NCI-H2107 (cell line): ENCODE results near the gene REELD1.

Source experiments
- DNase-seq: peaks from one replicate; lab custom pipeline; 2025; lab: John Stamatoyannopoulos, UW

The REELD1 gene

DNA sequence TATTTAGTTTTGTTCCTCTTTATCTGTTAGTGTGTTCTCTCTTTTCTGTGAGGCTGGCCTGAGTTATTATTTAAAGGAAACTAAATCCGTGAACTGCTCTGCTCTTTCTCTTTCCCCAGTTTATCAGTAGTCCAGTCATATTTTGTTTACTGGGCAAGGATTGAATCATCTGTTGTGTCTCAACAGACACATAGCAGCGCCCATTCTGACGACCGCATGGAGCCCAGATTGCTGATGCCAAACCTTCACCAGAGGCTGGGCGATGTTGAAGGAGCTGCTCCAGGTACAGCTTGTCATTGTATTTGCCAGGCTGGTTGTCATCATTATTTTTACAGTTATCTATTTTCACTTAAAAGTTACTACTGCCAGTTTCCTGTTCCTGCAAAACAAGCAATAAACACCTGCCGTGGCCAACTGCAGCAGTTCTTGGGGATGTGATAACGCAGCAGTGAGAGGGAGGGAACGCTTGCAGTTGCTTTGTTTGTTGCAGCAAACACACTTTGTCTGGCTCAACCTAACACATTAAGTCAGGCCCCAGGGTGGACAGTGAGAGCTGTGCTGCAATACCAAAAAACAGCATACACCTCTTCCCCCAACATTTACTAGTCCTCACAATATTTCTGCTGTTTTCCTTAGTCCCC is 10.1 kb downstream of the REELD1 start:
- no peak for DNase-seq

DNA sequence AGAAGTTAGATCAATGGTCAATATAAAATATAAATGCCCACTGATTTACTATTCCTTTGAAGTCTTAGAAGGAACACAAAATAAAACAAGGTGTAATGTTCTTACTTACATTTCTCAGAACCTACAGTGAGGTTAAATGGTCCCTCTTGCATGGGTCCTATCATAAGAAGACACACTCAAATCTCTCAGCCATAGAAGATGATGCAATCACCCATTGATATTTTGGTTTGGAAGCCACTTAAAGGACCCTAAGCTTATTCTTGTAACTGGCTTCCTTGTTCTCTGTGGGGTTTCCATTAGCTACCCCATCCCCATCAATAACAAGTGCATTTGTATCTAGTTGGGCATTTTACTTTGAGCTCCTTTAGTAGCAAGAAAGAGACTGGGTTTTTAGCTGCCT is 15.1 kb downstream of the REELD1 start:
- DNase-seq: no peak

DNA sequence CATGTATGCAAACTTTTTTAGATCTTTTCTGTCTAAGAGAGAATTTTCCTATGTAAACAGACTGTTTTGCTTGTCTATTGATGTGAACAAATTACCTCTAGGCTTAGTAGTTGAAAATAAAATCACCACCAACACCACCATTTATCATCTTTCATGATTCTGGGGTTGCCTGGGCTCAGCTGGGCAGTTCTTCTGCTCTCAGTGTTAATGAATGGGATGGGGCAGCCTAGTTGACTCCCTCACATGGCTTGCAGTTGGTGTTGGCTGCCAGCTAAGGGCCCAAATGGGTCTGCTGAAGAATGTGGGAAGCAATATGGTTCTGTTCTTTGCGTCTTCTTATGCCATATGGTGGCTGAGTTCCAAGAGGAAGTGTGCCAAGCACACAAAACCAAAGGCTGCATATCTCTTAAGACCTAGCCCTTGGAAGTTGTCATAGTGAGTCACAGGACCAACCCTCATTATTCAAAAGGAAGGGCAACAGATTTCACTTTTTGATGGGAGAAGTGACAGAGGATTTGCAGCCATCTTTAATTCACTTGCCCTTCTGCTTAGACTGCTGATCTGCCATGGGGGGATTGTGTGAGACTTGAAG is 17.9 kb downstream of the REELD1 start:
- DNase-seq: no peak

DNA sequence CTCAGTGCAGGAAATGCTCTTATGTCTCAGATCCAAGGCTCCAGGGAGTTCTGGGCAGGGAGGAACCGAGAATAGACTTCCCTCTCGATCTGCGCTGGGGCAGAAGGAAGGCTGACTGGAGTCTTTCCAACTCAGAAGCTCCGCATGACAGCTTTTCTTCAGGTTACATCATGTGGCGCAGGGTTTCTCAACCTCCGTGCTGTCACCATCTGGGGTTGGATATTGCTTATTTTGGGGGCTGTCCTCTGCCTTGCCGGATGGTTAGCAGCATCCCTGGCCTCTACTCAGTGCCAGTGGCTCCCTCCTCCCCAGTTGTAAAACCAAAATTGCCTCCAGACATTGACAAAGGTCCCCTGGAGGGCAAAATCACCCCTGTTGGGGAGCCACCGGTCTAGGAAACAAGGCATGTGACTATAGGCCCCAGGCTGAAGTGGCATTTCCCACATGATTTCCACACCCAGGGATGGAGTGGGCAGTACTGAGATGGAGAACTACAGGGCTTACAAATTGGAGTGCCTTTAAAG is 21.4 kb downstream of the REELD1 start:
- no peak for DNase-seq

DNA sequence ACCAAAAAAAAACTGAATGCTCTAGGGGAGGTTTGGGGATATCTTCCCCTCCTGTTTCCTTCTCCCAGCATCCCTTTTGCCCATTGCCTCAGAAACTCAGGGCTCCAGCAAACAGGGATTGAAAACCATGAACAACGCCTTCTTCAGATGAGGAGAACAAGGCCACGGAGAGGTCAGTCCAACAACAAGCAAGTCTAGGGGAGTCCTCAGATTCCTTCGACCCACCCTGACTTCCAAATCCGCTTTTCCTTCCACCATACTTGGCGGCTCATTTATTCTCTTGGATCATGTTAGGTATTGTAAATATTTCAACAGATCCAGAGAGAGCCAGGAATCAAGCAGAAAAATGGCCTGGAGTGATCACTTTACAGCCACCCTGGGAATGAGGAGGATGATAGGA is 21.9 kb downstream of the REELD1 start:
- no peak for DNase-seq

DNA sequence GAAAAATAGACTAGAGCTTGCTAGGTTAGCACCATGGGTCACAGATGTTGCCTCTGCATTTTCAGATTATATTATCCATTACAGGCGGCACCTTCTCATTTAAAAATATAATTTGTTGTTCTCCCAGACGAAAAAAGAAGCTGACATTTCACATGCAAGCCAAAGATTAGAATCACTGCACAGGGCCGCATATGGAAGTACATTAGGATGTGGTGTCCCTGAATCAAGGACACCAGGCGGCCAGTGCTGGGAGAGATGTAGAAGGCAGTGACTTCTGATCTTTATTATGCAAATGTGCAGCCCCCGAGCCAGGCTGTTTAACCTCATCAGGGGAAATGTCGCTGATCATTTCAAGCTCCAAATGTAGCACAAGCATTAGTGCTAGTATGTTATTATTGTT is 22.8 kb downstream of the REELD1 start:
- DNase-seq: no peak

DNA sequence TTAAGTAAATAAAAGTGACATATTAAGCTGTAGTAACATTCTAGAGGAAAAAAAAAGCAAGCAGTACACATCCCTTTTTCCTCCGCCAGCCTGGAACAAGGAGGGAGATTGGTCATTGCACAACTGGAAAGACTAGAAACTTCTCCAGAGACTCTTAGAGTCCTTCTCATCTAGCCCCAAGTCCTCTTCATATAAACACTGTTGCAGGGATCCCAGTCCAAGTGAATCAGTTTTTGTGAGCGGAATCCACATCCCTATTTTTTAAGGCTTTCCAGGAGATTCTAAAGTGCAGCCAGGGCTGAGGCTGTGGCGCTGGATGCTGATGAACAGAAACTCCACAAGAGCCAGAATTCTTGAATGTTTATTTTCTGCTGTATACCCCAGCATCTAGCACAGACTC is 23.8 kb downstream of the REELD1 start:
- DNase-seq: no peak

DNA sequence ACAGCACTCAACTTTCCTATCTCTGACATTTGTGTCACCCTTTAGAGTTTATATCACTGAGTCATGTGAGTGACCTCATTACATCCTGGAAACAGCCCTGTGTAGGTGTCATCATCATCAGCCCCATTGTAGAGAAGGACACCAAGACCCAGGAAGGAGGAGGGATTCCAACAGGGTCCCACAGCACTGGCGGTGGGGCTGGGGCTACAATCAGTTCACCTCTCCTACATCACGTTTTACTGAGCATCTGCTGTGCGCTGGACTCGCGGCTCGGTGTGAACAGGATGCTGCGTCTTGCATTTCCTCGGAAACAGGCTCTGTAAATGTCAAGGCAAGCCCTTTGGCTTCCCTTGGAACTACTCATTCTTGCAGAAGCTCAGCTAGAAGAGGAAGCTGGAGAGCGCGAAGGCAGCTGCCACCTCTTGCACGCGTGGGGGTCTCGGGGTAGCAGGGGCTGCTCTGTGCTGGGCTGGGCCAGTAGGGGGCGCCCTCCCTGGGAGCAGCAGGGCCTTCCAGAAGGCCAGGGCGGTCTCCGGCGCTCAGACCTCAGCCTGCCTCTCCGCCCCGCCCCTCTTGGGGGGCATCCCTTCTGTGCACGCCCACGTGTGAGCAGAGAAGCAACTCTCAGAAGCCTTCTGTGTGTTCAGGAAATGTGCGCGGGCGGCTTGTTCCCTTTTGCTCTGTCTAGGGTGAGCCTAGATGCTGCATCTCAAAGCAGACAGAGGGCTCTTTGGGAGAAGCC is 29.0 kb downstream of the REELD1 start:
- DNase-seq: no peak

DNA sequence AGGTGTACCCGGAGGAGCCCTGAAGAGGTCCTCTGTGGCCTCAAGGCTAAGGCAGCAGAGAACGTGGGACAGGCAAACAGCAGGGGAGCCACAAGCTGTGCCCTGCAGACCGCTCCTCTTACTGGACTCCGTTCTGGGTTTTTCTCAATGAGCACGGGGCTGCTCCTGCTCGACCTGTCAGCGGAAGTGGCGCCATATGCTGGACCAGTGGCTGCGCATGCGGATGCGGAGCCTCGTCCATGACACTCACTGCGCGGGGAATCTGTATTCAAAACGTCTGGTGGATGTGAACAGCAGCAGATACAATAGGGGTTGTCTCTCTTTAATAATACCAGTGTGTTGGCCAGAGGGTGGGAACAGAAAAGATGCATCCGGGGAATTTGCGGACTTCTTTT is 29.5 kb downstream of the REELD1 start:
- no peak for DNase-seq

DNA sequence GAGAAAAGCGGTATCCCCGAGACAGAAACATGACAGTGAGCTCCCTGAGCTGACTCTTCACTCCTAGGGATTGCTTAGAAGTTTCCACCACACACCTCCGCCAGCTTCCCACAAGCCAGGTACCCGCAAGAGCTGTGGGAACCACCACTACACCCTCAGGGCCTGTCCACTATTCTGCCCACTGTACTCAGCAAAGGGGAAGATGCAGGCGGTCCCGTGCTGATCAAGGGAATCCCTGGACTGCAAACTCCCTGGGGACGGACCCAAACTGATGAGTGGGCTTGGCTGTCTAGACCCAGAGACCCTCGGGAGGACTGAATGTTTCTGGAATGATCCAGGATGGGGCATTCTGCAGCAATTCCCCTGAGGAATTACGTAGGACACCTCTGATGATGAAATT is 30.2 kb downstream of the REELD1 start:
- DNase-seq: no peak

DNA sequence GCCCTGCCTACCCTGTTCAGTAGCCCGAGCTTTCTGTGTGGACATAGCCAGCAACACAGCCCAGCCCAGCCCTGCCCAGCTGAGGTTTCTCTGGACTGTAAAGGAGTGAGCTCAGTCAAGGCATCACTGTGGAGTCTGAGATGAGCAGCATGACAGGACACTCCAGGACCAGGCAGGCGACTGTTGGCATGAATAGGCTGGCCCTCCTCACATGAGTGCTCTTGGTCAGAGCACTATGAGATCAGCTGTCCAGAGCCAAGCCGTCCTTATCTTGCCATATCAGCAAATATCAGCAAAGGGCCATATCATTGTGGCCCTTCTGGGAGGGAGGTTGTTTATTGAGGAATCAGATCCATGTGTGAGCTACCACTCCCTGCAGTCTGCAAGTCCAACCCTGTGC is 30.9 kb downstream of the REELD1 start:
- DNase-seq: no peak

DNA sequence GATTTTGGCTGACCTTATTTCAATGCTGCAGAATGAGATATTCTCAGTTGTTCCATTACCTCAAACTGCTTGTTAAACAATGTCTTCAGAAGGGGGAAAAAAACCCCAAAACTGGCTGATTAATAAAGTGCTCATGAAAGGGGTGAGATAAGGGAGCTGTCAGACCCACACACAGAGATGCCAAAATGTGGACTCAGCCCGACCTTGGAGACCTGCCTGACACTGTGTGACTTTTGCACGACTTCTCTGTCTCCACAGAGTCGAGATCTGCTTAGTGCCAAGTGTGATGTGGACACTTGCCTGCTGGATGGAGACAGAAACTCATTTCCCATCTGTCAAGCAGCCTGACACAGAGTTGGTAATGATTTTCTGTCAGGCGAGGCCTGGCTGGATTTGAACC is 31.5 kb downstream of the REELD1 start:
- no peak for DNase-seq

DNA sequence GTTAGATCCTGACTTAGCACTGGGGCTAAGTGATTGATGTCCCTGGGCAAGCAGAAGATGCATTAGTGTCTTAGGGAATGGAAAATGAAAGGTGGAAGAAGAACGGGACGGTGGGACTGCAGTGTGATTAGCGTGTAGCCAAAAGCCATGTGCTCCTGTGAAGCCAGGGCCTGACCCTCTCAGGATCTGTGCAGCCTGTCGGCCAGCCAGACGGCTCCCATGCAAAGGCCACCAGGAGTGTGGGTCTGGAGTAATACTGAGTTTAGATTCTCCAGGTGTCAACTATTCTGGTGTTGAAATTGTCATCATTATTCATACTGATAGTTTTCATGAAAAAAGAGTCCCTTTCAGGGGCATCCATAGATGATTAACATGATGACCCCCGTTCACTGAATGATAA is 32.0 kb downstream of the REELD1 start:
- no peak for DNase-seq

DNA sequence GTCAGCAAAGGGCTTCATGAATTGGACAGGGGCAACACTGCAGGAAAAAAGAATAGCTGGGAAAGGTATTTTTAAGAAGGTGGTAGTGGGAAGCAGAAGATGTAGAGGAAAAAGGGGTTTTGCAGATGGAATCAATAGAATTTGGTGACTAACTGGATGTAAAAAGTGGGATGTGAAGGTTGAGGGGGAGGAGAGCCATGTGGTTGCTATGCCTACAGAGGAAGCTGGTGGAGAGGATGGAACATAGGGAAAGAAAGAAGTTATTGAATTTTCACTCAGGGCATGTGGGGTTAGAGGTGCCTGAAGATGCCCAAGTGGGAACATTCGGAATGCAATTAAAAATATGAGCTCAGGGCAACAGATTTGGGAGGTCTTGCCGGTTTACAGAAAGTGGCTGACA is 33.0 kb downstream of the REELD1 start:
- DNase-seq: no peak

DNA sequence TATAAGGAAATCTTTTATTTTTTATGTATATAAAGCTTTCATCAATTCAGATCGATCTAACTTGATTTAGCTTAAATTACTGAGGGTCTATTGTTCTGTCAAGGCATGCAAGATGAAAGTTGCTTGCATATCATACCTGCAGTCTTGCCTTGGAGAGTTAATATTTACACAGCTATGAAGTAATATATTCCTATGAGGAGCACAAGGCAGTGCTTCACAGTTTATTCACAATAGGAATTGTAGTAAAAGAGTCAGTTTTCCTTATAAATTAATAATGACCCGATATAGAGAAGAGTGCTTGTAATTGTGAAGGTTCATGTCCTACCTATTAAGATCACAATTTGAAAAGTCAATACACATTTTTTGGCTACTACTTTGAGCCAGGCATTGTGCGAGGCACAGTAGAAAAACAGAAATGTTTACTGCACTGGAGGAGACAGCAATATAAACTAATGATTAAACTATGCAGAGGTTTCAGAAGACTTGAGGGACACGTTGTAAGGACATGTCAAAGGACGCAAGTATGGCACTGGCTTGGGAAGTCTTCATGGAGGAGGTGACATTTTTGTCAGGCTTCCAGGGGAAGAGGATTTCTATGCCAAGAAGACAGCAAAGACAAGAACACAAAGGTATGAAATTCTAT is 38.8 kb downstream of the REELD1 start:
- no peak for DNase-seq

DNA sequence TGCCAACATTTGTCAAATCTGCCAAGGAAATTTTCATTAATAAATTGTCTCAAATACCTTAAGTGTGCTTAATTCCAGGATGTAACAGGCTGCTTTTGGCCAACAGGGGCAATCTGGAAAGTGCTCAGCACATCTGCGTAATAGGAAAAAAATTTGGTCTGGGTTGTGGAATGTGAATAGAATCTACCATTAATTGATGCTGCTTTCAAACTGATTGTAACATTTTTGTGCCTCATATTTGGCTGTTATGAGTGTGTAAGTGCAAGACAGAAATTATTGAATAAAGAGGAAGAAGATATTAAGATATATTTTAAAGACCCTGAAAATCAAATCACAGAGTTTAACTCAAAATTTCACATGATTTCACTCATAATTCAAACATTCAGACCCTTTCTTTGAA is 41.1 kb downstream of the REELD1 start:
- DNase-seq: no peak

DNA sequence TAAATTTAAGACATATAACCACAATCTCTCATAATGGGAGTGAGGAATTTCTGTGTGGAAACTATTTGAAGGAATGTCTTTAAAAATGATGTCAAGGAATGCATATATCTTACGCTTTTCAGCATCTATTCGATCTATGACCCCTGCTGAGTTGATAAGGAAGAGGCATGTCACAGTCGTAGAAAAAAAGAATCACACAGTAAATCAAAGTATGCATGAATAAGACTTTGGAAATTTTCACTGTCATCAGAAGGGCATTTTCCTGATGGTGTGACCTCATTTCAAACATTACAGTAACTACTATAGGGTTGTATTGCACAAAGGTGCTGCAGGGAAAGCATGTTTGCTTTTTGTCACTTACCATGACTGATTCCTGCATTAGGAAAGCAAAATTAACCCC is 41.5 kb downstream of the REELD1 start:
- no peak for DNase-seq

DNA sequence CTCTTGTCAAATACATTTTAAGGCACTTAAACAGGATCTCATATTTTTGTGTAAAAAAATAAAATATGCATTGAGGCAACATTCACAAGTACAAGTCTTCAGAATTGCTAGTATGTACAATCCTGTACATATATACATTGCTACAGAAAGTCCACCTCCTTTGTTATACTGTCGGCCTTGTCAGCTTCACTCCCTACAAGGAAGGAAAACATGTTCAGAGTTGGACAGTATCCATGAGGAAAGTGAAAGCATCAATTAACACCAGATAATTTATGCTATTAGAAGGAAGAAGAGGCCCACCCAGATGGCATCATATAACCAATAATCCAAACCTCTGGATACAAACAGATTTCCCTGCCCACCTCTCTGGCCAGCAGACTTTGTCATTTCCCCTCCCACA is 42.0 kb downstream of the REELD1 start:
- DNase-seq: no peak

DNA sequence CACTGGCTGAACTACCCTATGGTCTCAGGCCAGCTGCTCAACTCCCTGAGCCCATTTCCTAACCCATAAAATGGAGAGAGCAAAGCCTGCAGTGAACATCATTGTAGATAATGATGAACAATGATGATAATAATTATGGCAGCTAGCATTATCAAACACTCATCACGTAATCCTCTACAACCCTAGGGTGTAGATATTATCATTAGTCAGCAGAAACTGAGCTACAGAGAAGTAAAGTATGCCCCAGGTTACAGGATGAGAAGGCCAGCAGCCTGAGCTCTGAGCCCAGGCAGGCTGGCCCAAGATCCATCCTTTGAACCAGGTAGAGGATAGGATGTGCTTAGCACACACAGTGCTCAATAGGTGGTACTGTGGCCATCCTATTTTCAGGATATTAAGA is 43.2 kb downstream of the REELD1 start:
- no peak for DNase-seq

DNA sequence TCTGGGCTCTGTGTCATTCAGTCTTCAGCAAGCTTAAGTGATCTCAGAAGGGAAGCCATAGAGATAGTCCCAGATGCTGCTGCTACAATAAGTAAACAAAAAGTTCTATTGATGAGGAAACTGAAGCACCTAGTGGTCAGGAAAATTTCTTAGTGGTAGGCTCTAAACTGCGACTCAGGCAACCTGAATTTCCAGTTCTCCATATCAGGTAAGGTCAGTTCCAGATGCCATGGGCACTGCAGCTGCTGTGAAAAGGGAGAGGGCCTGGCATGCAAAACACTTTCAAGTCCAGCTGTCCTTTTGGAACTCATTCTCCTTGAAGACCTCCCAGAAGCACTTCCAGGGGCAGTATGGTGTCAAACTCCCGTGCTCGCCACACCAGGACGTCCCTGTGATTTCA is 46.2 kb downstream of the REELD1 start:
- no peak for DNase-seq

DNA sequence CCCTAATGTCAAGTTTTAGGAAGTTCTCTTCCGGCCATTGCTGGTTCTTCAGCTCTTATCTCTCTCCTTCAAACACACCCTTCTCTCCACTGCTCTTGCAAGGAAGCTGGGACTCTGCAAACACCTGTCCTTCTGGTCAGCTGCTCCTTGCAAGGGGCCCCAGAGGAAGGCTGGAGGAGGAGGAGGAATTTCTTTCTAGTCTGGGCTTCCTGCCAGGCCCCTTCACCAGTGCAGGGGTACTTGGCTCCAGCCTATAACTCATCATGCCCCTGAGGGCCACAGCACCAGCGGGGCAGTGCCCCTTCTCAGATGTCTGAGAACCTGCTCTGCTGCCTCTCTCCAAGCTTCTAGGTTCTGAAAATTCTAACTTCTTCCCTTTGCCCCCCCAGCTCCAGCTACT is 46.7 kb downstream of the REELD1 start:
- no peak for DNase-seq

DNA sequence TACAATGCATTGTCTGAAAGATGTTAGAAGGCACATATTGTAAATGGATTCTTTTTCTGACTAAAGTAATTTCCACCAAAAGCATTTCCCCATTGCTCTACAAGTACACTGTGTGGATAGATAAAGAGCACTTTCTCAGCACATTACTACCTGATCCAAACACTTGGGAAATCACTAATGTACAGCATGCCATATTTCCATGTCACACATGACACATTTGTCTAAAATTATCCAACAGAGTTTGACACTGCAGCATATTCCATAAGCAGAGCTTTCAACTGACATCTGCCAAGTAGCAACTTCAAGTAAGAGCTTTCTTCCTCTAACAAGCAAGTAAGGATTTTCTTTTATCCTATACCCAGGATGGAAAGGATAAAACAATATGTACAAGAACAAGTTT is 49.5 kb downstream of the REELD1 start:
- DNase-seq: no peak

DNA sequence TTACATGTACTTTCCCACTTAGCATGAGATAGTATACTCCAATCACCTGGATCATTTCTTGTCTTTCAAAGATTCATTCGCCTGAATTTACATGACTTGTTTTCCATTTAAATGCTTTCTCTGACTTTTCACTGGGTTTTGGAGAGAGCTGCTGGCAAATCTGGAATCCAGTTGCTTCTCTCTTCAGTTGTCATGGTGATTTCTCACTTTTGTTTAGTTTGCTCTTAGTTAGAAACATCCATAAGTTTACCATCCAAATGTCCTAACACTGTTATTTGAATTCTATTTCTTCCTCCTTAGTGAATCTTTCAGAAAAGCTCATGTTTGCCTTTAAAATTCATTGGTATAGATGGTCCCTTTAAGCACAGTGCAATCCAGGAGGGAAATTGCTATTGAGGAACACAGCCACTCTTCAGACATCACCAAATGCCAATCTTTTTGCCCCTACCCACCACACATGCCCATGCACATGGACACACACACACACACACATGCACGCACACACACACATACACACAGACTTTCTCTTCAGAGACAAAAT is 51.7 kb downstream of the REELD1 start:
- no peak for DNase-seq
